ENCODE data around the gene C12orf56. TPM values are rescaled to one million over a fixed set of nuclear protein-coding genes. Genes with fewer than 3 reads are reported as not detected.

The C12orf56 gene
- total and polyA plus RNA-seq, 9 donors: not detected

DNA sequence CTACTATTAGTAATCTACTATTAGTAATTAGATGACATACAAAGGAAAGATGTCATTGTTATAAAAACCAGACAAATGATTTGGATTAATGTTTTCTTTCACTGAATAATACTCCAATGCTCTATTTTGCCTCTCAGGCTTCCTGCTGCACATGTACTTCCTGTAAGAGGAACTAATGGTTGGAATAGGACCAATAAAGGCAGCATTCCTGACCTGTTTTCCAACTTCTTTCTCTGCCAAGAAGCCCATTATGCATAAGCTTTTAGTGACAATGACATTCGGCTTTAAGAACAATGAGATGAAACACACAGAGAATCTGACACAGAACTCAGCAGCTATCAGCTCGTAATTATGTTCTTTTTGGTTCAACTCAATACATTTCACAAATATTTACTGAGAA, 5.2 kb upstream of the C12orf56 start:
- TF ChIP-seq, protein P1, sequence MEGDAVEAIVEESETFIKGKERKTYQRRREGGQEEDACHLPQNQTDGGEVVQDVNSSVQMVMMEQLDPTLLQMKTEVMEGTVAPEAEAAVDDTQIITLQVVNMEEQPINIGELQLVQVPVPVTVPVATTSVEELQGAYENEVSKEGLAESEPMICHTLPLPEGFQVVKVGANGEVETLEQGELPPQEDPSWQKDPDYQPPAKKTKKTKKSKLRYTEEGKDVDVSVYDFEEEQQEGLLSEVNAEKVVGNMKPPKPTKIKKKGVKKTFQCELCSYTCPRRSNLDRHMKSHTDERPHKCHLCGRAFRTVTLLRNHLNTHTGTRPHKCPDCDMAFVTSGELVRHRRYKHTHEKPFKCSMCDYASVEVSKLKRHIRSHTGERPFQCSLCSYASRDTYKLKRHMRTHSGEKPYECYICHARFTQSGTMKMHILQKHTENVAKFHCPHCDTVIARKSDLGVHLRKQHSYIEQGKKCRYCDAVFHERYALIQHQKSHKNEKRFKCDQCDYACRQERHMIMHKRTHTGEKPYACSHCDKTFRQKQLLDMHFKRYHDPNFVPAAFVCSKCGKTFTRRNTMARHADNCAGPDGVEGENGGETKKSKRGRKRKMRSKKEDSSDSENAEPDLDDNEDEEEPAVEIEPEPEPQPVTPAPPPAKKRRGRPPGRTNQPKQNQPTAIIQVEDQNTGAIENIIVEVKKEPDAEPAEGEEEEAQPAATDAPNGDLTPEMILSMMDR (IDR thresholded peaks at IDR 0.05): no peak
- TF ChIP-seq POLR2A (IDR thresholded peaks at IDR 0.05) (no peak), EP300 (IDR thresholded peaks at IDR 0.05) (no peak)
- Histone ChIP-seq H3K27ac (no peak overlapping the region), H3K4me3 (no peak overlapping the region), H3K27me3 (no peaks in the 10 kb centered on the region), H3K4me1 (ENCODE audit: insufficient read depth) (no peaks in the 10 kb centered on the region), H3K9me3 (no peaks in the 10 kb centered on the region), H3K36me3 (no peaks in the 10 kb centered on the region)
- no peak for DNase-seq
- intact Hi-C loops (cut with DNase I): no loop called here
- WGBS, 3 donors: 74 to 85% (median 79%) methylated on average over 2 of the region's 2 CpGs

DNA sequence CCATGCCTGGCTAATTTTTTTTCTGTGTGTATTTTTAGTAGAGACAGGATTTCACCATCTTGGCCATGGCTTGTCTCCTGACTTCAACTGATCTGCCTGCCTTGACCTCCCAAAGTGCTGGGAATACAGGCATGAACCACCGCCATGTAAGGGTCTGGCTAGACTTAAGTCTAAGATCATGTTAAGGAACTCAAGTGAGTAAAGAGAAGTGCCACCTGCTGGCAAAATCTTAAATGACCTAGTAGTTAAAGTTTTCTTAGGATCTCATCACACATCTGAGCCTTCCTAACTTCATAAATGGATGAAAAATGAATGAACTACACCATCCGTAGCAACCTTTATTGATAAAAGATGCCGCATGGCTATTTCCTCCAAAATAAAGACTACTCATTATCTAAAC, 1.7 kb upstream of the C12orf56 start:
- H3K27ac ChIP-seq: no peak overlapping the region

DNA sequence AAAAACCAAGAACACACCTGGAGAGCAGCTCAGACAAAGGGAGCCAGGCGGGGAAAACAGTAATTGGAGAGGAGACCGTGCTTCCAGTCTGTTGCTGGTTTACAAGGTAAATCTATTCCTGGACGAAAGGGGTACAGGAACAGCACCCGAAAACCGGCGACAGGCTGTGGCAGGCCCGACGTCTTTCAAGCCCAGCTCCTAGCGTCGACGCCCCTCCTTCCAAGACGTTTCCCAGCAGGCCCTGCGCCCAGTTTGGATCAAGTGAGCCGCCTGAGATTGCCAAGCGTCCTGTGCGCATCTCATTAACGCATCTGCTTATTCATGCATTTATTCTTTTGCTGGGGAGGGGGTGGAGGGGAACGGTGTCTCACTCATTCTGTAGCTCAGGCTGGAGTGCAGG, 1.4 kb downstream of the C12orf56 start:
- no peaks in the 10 kb centered on the region for H3K27me3 ChIP-seq
- no peaks in the 10 kb centered on the region for H3K36me3 ChIP-seq
- 80 to 90% (median 87%) methylated on average over 18 of the region's 18 CpGs for WGBS, 3 donors
- H3K4me3 ChIP-seq: no peak overlapping the region
- TF ChIP-seq, protein P1 (IDR thresholded peaks at IDR 0.05): no peak
- TF ChIP-seq EP300 (IDR thresholded peaks at IDR 0.05) (no peak), POLR2A (IDR thresholded peaks at IDR 0.05) (no peak)
- no peak overlapping the region for H3K27ac ChIP-seq
- DNase-seq: no peak
- peaks cover 2% of the 10 kb centered on the region for H3K4me1 ChIP-seq (ENCODE audit: insufficient read depth)
- intact Hi-C loops (cut with DNase I): no loop called here
- no peaks in the 10 kb centered on the region for H3K9me3 ChIP-seq

More for the DNA sequence above, 1.7 kb upstream of the C12orf56 start:
- H3K4me3 ChIP-seq: no peak overlapping the region
- H3K9me3 ChIP-seq: no peaks in the 10 kb centered on the region
- DNase-seq: no peak
- H3K4me1 ChIP-seq (ENCODE audit: insufficient read depth): peaks cover 2% of the 10 kb centered on the region
- TF ChIP-seq POLR2A (IDR thresholded peaks at IDR 0.05) (no peak), EP300 (IDR thresholded peaks at IDR 0.05) (no peak)
- TF ChIP-seq, protein P1 (IDR thresholded peaks at IDR 0.05): no peak
- WGBS, 3 donors: 70 to 83% (median 80%) methylated on average over 3 of the region's 3 CpGs
- H3K27me3 ChIP-seq: no peaks in the 10 kb centered on the region
- no peaks in the 10 kb centered on the region for H3K36me3 ChIP-seq
- intact Hi-C loops (cut with DNase I): no loop called here

DNA sequence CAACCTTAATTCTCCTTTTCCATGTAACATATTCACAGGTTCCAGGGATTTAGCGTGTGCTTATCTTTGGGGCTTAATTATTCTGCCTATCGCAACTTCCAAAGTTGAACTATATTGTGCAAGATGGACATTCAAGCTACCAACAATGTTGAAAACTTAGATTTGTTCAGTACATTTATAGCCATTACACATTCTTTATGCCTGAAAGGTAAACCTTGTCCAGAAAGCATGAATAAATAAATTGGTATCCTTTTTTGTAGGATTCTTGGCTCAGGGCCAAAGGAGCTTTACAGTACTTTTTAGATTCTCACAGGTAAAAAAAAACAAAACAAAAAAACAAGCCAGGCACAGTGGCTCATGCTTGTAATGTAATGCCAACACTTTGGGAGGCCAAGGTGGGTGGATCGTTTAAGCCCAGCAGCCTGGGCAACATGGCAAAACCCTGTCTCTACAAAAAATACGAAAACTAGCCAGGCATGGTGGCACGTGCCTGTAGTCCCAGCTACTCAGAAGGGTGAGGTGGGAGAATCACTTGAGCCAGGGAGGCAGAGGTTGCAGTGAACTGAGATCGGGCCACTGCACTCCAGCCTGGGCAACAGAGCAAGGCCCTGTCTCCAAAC, 3.3 kb downstream of the C12orf56 start:
- 87 to 90% (median 87%) methylated on average over 6 of the region's 6 CpGs for WGBS, 3 donors

More for the DNA sequence above, 3.3 kb downstream of the C12orf56 start:
- intact Hi-C loops (cut with DNase I): no loop called here
- TF ChIP-seq EP300 (IDR thresholded peaks at IDR 0.05) (no peak), POLR2A (IDR thresholded peaks at IDR 0.05) (no peak)
- TF ChIP-seq, protein P1 (IDR thresholded peaks at IDR 0.05): no peak
- no peaks in the 10 kb centered on the region for H3K36me3 ChIP-seq
- H3K9me3 ChIP-seq: no peaks in the 10 kb centered on the region
- peaks cover 2% of the 10 kb centered on the region for H3K4me1 ChIP-seq (ENCODE audit: insufficient read depth)
- H3K4me3 ChIP-seq: no peak overlapping the region
- H3K27me3 ChIP-seq: no peaks in the 10 kb centered on the region
- H3K27ac ChIP-seq: no peak overlapping the region
- DNase-seq: no peak
